Activated T-cell treated with anti-CD3 and anti-CD28 coated beads, Interleukin-2, amount 50 U/mL, for 72 hours (primary cell): Measurements from ENCODE around the gene TREM1. TPM values are rescaled to one million over a fixed set of nuclear protein-coding genes. Genes with fewer than 3 reads are reported as not detected.
A peak's percentile ranks its signal among the peaks of the same experiment; 100 is the strongest.

ENCODE experiments used
- ATAC-seq, 2 donors: fragments of 150-1000 bp; cut with Tn5 transposase; replicated peaks in 1 of 2; 2 replicates each; pipeline ENCODE4 v1.10.0; 2021; ENCODE audit warnings: moderate library complexity in 2 of 2, mild to moderate bottlenecking in 1 of 2
- DNase-seq, 2 donors: peaks; one replicate each; pipeline ENCODE4 v3.0.0; 2021 to 2022; ENCODE audit warnings: mixed read lengths in 1 of 2
- H3K27ac Mint-ChIP-seq: one replicate; pipeline ENCODE4 v1.8.0; 2022; ENCODE audit warnings: mild to moderate bottlenecking, moderate library complexity, mixed read lengths
- H3K27me3 Mint-ChIP-seq: one replicate; pipeline ENCODE4 v1.8.0; 2022; ENCODE audit warnings: low read depth, mixed read lengths
- H3K36me3 Mint-ChIP-seq, 2 donors: one replicate each; pipeline ENCODE4 v1.8.0; 2022; ENCODE audit warnings: mixed read lengths in 2 of 2, mild to moderate bottlenecking in 1 of 2; ENCODE audit not compliant: insufficient read depth in 2 of 2
- H3K4me1 Mint-ChIP-seq: one replicate; pipeline ENCODE4 v1.8.0; 2022; ENCODE audit warnings: low read depth, mixed read lengths
- H3K4me3 Mint-ChIP-seq, 2 donors: one replicate each; pipeline ENCODE4 v1.8.0; 2022; ENCODE audit warnings: mild to moderate bottlenecking in 2 of 2, mixed read lengths in 2 of 2, moderate library complexity in 2 of 2
- H3K9me3 Mint-ChIP-seq, 2 donors: one replicate each; pipeline ENCODE4 v1.8.0; 2022; ENCODE audit warnings: mixed read lengths in 2 of 2
- total RNA-seq, 2 donors: library from RNA; stranded (reverse); gene quantifications; one replicate each; pipeline ENCODE4 v1.2.3, GENCODE V29; 2022

Gene TREM1
- 1 to 10 TPM in 1 of 2 donors, under 1 TPM in 1; 0.38 to 1.5 TPM for total RNA-seq

DNA sequence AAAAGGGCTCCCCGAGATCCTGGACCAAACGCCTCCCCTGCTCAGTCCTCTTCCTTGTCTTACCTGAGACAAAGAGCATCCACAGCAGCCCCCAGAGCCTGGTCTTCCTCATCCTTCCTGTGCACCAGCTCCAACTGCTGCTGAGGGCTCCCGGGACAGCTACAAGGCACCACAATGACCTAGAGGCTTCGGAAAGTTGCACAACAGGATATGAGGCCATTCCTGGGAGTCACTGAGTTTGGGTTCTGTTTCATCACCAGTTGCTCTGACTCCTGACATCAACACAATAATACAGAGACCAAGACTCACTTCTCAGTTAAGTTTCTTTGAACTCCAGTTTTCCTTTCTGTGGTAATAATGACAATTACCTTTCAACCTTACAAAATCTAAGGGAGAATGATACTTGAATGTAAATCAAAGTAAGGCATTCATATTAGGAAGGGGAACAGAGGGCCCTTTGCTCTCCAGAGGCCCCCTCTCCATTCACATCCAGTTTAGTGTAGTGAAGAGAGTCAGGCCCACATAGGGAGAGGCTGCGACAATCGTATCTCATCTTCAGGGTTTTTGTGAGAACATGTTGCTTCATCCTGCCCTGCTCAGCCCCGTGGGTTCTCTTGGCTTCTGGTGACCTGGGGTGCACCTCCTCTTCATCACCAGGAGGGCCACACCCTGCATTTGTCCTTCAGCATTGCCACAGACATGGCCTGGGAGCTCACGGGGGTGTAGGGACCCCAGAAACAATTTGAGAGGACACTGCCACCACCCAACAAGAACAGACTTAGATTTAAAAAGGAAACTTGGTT lies at the start of gene TREM1:
TREM1 (minus strand) TSS at position 139 of the 803 bp plus-strand sequence; CDS start at position 112, 27 bp downstream.
- Mint-ChIP-seq H3K27me3 (peaks cover 6% of the 10 kb centered on the region), H3K36me3 (no peaks in the 10 kb centered on the region), H3K9me3 (no peaks in the 10 kb centered on the region), H3K4me1 (peaks cover 19% of the 10 kb centered on the region), H3K27ac (no peak within 1 kb of the TSS), H3K4me3 (no peak within 1 kb of the TSS)
- DNase-seq = no peak
- peak in 1 of 2 donors; percentile 67 for ATAC-seq

DNA sequence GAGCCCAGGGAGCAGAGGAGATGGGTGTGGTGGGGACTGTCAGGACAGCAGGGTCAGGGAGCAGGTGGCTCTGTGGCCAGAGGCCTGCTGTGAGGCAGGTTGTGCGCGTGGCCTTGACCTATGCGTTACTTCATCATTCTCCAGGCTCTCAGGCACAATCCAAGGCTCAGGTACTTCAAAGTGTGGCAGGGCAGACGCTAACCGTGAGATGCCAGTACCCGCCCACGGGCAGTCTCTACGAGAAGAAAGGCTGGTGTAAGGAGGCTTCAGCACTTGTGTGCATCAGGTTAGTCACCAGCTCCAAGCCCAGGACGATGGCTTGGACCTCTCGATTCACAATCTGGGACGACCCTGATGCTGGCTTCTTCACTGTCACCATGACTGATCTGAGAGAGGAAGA lies 49.5 kb upstream of the TREM1 start:
- no peak for ATAC-seq
- Mint-ChIP-seq H3K9me3 (no peaks in the 10 kb centered on the region), H3K4me3 (peak overlapping the region in 1 of 2 donors; percentile 68), H3K4me1 (peaks cover 47% of the 10 kb centered on the region), H3K36me3 (no peaks in the 10 kb centered on the region), H3K27me3 (no peaks in the 10 kb centered on the region), H3K27ac (no peak overlapping the region)
- peak in 1 of 2 donors; percentile 16 for DNase-seq

DNA sequence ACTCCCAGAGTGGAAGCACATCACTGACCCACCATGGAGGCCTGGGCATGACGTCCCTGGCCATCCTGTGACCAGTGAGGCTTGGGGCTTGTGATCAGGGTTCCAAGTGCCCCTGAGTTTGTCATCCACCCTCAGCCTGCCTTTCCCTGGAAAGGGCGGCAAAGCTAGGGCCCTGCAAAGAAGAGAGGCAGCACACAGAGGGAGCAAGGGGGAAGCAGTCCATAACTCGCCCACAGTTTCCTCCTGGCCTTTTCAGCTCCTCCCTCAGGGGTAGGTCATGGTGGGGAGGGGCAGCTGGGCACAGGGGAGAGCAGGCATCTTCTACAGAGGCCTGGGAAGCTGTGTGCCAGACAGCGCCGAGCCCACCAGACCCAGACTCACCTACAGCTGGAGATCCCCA lies 48.8 kb upstream of the TREM1 start, which contains the start of gene NCR2:
NCR2 (plus strand) TSS at position 313 of the 400 bp plus-strand sequence. CDS start 269 bp downstream, outside the sequence.
- no peaks in the 10 kb centered on the region for H3K9me3 Mint-ChIP-seq
- peak within 1 kb of the TSS; percentile 19 for H3K27ac Mint-ChIP-seq
- H3K4me1 Mint-ChIP-seq = peaks cover 47% of the 10 kb centered on the region
- no peak for DNase-seq
- no peak for ATAC-seq
- no peaks in the 10 kb centered on the region for H3K36me3 Mint-ChIP-seq
- H3K27me3 Mint-ChIP-seq = no peaks in the 10 kb centered on the region
- H3K4me3 Mint-ChIP-seq = peak within 1 kb of the TSS; percentile 52 to 78

- H3K27ac Mint-ChIP-seq = peak overlapping the region; percentile 19
- DNase-seq (no peak), ATAC-seq (no peak)
- H3K27me3 Mint-ChIP-seq = no peaks in the 10 kb centered on the region
- H3K4me1 Mint-ChIP-seq = peaks cover 47% of the 10 kb centered on the region
- H3K36me3 Mint-ChIP-seq = no peaks in the 10 kb centered on the region
- H3K4me3 Mint-ChIP-seq = peak overlapping the region; percentile 52 to 78
- H3K9me3 Mint-ChIP-seq = no peaks in the 10 kb centered on the region
Measured at GRCh38 chr6:41334482-41335040, 48.1 kb upstream of the TREM1 start.

- ATAC-seq = no peak
- H3K27ac Mint-ChIP-seq = peak overlapping the region; percentile 92
- H3K4me1 Mint-ChIP-seq = peaks cover 47% of the 10 kb centered on the region
Measured at GRCh38 chr6:41332842-41333736, 46.6 kb upstream of the TREM1 start.

GRCh38 chr6:41332241-41332640 lies 45.8 kb upstream of the TREM1 start:
- Mint-ChIP-seq H3K27me3 (no peaks in the 10 kb centered on the region), H3K9me3 (no peaks in the 10 kb centered on the region), H3K36me3 (no peaks in the 10 kb centered on the region), H3K4me3 (no peak overlapping the region), H3K27ac (no peak overlapping the region), H3K4me1 (peaks cover 47% of the 10 kb centered on the region)
- ATAC-seq (no peak), DNase-seq (no peak)

More at GRCh38 chr6:41332842-41333736, 46.6 kb upstream of the TREM1 start:
- no peaks in the 10 kb centered on the region for H3K9me3 Mint-ChIP-seq
- DNase-seq = no peak
- H3K27me3 Mint-ChIP-seq = no peaks in the 10 kb centered on the region
- H3K36me3 Mint-ChIP-seq = no peaks in the 10 kb centered on the region
- peak overlapping the region; percentile 52 to 78 for H3K4me3 Mint-ChIP-seq

- ATAC-seq (no peak), DNase-seq (no peak)
- H3K27ac Mint-ChIP-seq = no peak overlapping the region
- H3K27me3 Mint-ChIP-seq = no peaks in the 10 kb centered on the region
- peaks cover 47% of the 10 kb centered on the region for H3K4me1 Mint-ChIP-seq
- H3K36me3 Mint-ChIP-seq = no peaks in the 10 kb centered on the region
- H3K4me3 Mint-ChIP-seq = no peak overlapping the region
- no peaks in the 10 kb centered on the region for H3K9me3 Mint-ChIP-seq
Measured at GRCh38 chr6:41331401-41332150, 45.1 kb upstream of the TREM1 start.

- H3K27ac Mint-ChIP-seq = no peak overlapping the region
- no peak for ATAC-seq
Measured at GRCh38 chr6:41327177-41327576, 40.7 kb upstream of the TREM1 start.

DNA sequence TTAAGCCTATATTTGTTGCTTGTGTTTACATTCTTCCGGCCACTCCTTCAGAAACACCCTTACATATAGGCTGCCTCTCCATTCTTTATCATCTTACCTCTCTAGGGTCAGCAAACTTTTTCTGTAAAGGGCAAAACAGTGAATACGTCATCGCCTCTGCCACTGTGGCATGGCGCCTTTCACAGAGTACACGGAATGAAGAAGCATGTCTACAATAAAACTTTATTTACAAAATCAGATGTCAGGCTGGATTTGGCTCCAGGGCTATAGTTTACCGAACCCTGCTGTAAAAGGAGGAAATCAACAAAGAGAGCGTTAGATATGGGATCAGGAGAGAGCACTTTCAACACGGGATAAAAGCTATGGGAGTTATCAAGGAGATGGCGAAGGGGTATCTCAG lies 39.6 kb upstream of the TREM1 start:
- ATAC-seq (no peak), DNase-seq (no peak)
- Mint-ChIP-seq H3K36me3 (no peaks in the 10 kb centered on the region), H3K4me3 (no peak overlapping the region), H3K9me3 (no peaks in the 10 kb centered on the region), H3K27ac (no peak overlapping the region), H3K4me1 (no peaks in the 10 kb centered on the region), H3K27me3 (peaks cover 10% of the 10 kb centered on the region)

More at GRCh38 chr6:41327177-41327576, 40.7 kb upstream of the TREM1 start:
- DNase-seq = no peak
- Mint-ChIP-seq H3K4me1 (peaks cover 7% of the 10 kb centered on the region), H3K36me3 (no peaks in the 10 kb centered on the region), H3K27me3 (peaks cover 10% of the 10 kb centered on the region), H3K9me3 (no peaks in the 10 kb centered on the region), H3K4me3 (no peak overlapping the region)

DNA sequence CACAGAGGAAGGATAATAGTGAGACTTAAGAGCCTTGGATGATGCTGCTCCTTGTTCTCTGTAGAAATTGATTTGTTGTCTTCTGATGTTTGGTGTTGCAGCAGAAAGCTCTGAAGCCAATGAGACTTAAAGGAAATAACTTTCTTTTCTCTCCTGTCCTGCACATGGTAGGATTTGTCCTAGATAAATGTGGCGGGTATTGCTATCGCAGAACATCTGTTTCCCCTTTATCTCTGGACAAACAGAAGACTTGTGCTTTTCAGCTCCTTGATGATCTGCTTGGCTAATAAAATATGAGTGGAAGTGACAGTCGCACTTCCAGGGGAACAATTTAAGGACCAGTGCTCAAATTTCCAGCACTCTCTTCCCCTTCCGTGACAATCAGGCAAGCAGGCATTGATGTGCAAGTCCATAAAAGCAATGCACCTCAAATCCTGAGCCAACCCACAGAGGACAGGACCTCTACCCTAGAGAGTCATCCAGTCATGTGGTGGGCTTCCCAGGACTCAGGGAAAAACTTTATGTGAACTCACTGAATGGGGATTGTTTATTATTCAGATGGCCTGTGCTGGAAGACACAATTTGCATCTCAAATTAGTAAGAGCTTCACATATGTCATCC lies 39.1 kb upstream of the TREM1 start:
- ATAC-seq (no peak), DNase-seq (no peak)
- H3K4me1 Mint-ChIP-seq = no peaks in the 10 kb centered on the region
- H3K9me3 Mint-ChIP-seq = no peaks in the 10 kb centered on the region
- H3K4me3 Mint-ChIP-seq = no peak overlapping the region
- no peak overlapping the region for H3K27ac Mint-ChIP-seq
- no peaks in the 10 kb centered on the region for H3K36me3 Mint-ChIP-seq
- peaks cover 10% of the 10 kb centered on the region for H3K27me3 Mint-ChIP-seq

GRCh38 chr6:41321183-41321582 lies 34.7 kb upstream of the TREM1 start:
- Mint-ChIP-seq H3K4me3 (no peak overlapping the region), H3K4me1 (peaks cover 20% of the 10 kb centered on the region), H3K27ac (no peak overlapping the region), H3K36me3 (no peaks in the 10 kb centered on the region), H3K9me3 (no peaks in the 10 kb centered on the region), H3K27me3 (peaks cover 15% of the 10 kb centered on the region)
- DNase-seq = no peak
- no peak for ATAC-seq
